Activated CD8-positive, alpha-beta T cell treated with anti-CD3 and anti-CD28 coated beads for 36 hours (primary cell): Measurements from ENCODE around the gene COMMD8. TPM values are rescaled to one million over a fixed set of nuclear protein-coding genes. Genes with fewer than 3 reads are reported as not detected.

Source experiments
- ATAC-seq: fragments of 200-7000 bp; cut with Tn5 transposase; one replicate; pipeline ENCODE4 v1.10.0; 2021; ENCODE audit warnings: mild to moderate bottlenecking, moderate library complexity
- CTCF ChIA-PET: fragments of 350-600 bp; sonication (Branson Sonifier 250); formaldehyde crosslinking; loops from one replicate; lab custom pipeline; 2021; ENCODE audit warnings: antibody characterized with exemption; lab: Charles Lee
- POLR2A ChIA-PET: fragments of 350-600 bp; sonication (Branson Sonifier 250); formaldehyde crosslinking; loops from one replicate; lab custom pipeline; 2021; ENCODE audit warnings: antibody characterized with exemption; lab: Charles Lee
- DNase-seq: peaks from one replicate; pipeline ENCODE4 v3.0.0-alpha.2; 2020
- H3K27ac Mint-ChIP-seq: one replicate; pipeline ENCODE4 v1.8.0; 2021; ENCODE audit warnings: mild to moderate bottlenecking, mixed read lengths
- H3K27me3 Mint-ChIP-seq: one replicate; pipeline ENCODE4 v1.8.0; 2021; ENCODE audit warnings: mixed read lengths
- H3K36me3 Mint-ChIP-seq: one replicate; pipeline ENCODE4 v1.8.0; 2021; ENCODE audit warnings: low read depth, mixed read lengths
- H3K4me1 Mint-ChIP-seq: one replicate; pipeline ENCODE4 v1.8.0; 2021; ENCODE audit warnings: low read depth, mixed read lengths
- H3K4me3 Mint-ChIP-seq: one replicate; pipeline ENCODE4 v1.8.0; 2021; ENCODE audit warnings: mild to moderate bottlenecking, moderate library complexity, mixed read lengths
- H3K9me3 Mint-ChIP-seq: one replicate; pipeline ENCODE4 v1.8.0; 2021; ENCODE audit warnings: mixed read lengths
- intact Hi-C: fragments of 100-400 bp; cut with micrococcal nuclease; formaldehyde crosslinking; loops from one replicate; pipeline ENCODE4 v1.10.0; 2022
- total RNA-seq, 2 experiments: library from RNA; stranded (reverse); gene quantifications; one replicate each; pipeline ENCODE4 v1.2.3, GENCODE V29; 2021
- TF ChIP-seq, protein P1 (sequence below): fragments of 200-600 bp; IDR thresholded peaks from one replicate; pipeline ENCODE4 v1.8.0; 2022; ENCODE audit warnings: antibody characterized with exemption, mild to moderate bottlenecking

The COMMD8 gene
- total RNA-seq, 2 experiments from 2014 or later = 30.5 to 32.8 TPM

DNA sequence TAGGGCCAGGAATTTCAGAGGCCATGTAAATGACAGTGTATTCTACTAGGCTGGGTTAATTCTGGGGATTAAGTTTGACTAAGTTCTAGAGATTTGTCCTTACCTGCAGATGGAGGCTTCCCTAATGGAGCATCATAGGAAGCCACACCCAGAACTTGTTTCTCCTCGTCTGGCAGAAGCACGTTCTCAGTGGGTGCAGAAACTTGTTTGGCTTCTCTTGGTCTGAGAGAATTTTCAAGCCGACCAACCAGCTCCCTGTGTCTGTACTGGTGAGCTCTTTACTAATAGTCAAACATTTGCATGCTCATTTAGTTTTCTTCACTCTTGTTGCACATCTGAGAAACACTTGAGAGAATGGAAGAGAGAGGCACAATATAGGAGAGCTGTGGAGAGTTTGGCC, 20.7 kb upstream of the COMMD8 start:
- DNase-seq (no peak), ATAC-seq (no peak)
- intact Hi-C loops = no loop called here
- Mint-ChIP-seq H3K36me3 (no peaks in the 10 kb centered on the region), H3K4me1 (peaks cover 19% of the 10 kb centered on the region), H3K9me3 (no peaks in the 10 kb centered on the region), H3K4me3 (peak overlapping the region; percentile 54), H3K27ac (peak overlapping the region; percentile 53), H3K27me3 (no peaks in the 10 kb centered on the region)
- ChIA-PET POLR2A (interaction anchor here (0.5 to 2.8 kb wide), 2 partner anchors 21 to 49 kb away, joined by 3 to 10 read pairs; partner anchors contain the start of gene COMMD8), CTCF (interaction anchor here (0.7 to 3.9 kb wide), 7 partner anchors 9 to 83 kb away, joined by 3 to 16 read pairs (median 4); partner anchors contain the start of gene COMMD8)
- TF ChIP-seq, protein P1, sequence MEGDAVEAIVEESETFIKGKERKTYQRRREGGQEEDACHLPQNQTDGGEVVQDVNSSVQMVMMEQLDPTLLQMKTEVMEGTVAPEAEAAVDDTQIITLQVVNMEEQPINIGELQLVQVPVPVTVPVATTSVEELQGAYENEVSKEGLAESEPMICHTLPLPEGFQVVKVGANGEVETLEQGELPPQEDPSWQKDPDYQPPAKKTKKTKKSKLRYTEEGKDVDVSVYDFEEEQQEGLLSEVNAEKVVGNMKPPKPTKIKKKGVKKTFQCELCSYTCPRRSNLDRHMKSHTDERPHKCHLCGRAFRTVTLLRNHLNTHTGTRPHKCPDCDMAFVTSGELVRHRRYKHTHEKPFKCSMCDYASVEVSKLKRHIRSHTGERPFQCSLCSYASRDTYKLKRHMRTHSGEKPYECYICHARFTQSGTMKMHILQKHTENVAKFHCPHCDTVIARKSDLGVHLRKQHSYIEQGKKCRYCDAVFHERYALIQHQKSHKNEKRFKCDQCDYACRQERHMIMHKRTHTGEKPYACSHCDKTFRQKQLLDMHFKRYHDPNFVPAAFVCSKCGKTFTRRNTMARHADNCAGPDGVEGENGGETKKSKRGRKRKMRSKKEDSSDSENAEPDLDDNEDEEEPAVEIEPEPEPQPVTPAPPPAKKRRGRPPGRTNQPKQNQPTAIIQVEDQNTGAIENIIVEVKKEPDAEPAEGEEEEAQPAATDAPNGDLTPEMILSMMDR = no peak

DNA sequence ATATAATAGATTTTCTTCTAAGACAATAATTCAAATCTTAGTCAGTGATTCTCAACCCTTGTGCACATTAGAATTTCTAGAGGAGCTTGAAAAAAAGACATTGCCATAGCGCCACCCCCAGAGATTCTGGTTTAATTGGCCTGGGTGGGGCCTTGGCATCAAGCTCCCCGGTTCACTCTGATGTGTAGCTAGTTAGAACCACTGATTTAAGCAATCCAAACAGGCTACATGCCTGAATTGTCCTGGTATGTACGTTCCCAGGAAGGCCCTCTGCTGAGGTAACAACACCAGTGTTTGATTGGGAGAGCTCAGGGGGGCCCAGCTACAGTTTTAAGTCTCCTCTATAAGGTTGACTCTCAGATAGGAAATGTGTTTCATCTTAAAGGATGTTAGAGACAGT, 20.2 kb upstream of the COMMD8 start:
- intact Hi-C loops = no loop called here
- DNase-seq (no peak), ATAC-seq (no peak)
- H3K27me3 Mint-ChIP-seq = no peaks in the 10 kb centered on the region
- H3K9me3 Mint-ChIP-seq = no peaks in the 10 kb centered on the region
- no peaks in the 10 kb centered on the region for H3K36me3 Mint-ChIP-seq
- no peak overlapping the region for H3K27ac Mint-ChIP-seq
- H3K4me1 Mint-ChIP-seq = peaks cover 16% of the 10 kb centered on the region
- TF ChIP-seq, protein P1 = no peak
- no peak overlapping the region for H3K4me3 Mint-ChIP-seq
- CTCF ChIA-PET = interaction anchor here (0.7 to 3.9 kb wide), 5 partner anchors 10 to 83 kb away, joined by 3 to 16 read pairs (median 4); partner anchors contain the start of gene COMMD8
- POLR2A ChIA-PET = interaction anchor here (0.5 to 2.8 kb wide), 2 partner anchors 21 to 49 kb away, joined by 3 to 10 read pairs; partner anchors contain the start of gene COMMD8

DNA sequence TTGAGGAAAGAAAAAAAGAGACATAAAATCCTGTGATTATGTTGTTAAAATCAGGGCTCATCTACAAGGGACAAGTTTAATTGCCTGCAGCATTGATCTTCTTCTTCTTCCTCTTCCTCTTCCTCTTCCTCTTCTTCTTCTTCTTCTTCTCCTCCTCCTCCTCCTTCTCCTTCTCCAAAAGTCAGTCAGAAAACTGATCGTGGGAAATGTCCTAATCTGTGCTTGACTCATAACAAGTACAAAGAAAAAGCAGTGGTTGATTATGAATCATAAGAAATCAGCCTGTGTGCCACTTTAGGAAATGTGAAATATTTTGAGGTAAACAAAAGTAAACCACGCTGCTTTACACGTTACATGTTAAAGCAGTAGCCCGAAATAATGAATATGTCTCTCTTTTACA, 18.8 kb upstream of the COMMD8 start:
- Mint-ChIP-seq H3K27ac (no peak overlapping the region), H3K4me3 (no peak overlapping the region), H3K4me1 (peaks cover 16% of the 10 kb centered on the region), H3K36me3 (no peaks in the 10 kb centered on the region), H3K9me3 (no peaks in the 10 kb centered on the region), H3K27me3 (no peaks in the 10 kb centered on the region)
- ATAC-seq (no peak), DNase-seq (no peak)
- CTCF ChIA-PET = interaction anchor here (0.9 to 3.9 kb wide), 3 partner anchors 10 to 20 kb away, joined by 6 to 16 read pairs (median 6); partner anchors contain the start of gene COMMD8
- TF ChIP-seq, protein P1 = no peak
- intact Hi-C loops = no loop called here
- POLR2A ChIA-PET = interaction anchor here (0.9 to 1.9 kb wide), 2 partner anchors 10 to 102 kb away, joined by 3 to 5 read pairs; no protein-coding TSS in a partner anchor

DNA sequence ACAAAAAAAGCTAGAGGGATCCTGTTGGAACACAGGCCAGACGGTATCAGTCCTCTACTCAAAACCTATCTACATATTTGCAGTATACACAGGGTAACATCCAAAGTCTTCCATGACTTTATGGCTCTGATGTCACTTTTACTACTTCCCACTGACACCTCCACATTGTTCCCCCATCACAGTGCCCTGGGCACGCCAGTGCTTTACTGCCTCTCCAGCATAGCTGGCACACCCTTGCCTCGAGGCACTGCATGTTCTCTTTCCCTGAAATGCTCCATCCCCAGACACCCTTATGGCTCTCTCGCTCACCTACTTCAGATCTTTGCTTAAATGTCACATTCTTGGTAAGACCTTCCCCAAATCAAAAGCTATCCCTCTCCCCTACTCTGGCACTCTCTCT, 15.3 kb upstream of the COMMD8 start:
- TF ChIP-seq, protein P1 = no peak
- intact Hi-C loops = no loop called here
- ATAC-seq (no peak), DNase-seq (no peak)
- CTCF ChIA-PET = no interaction called here
- H3K4me3 Mint-ChIP-seq = no peak overlapping the region
- no peaks in the 10 kb centered on the region for H3K36me3 Mint-ChIP-seq
- no peaks in the 10 kb centered on the region for H3K27me3 Mint-ChIP-seq
- no peaks in the 10 kb centered on the region for H3K9me3 Mint-ChIP-seq
- POLR2A ChIA-PET = no interaction called here
- no peak overlapping the region for H3K27ac Mint-ChIP-seq
- peaks cover 2% of the 10 kb centered on the region for H3K4me1 Mint-ChIP-seq

DNA sequence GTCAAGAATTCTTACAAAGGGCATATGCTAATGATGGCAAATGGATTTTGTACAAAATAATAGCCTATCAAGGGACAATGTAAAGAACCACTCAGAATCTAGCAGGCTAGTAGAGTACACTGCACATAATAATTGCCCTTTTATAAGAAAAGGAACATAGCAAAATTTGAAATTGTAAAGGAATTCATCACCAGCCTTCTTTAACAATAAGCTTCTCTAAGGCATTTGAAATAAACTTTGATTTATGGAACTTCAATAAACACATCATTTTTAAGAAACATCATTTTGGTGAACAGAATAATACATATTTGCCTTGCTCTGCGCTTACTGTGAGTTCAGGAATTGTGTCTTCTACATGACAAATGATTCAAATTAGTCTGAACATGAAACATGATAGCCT, 11.9 kb upstream of the COMMD8 start:
- ChIA-PET CTCF (no interaction called here), POLR2A (no interaction called here)
- H3K9me3 Mint-ChIP-seq = no peaks in the 10 kb centered on the region
- H3K4me1 Mint-ChIP-seq = no peaks in the 10 kb centered on the region
- ATAC-seq = no peak
- DNase-seq = no peak
- H3K27me3 Mint-ChIP-seq = no peaks in the 10 kb centered on the region
- H3K27ac Mint-ChIP-seq = no peak overlapping the region
- intact Hi-C loops = no loop called here
- H3K36me3 Mint-ChIP-seq = no peaks in the 10 kb centered on the region
- TF ChIP-seq, protein P1 = no peak
- H3K4me3 Mint-ChIP-seq = no peak overlapping the region
